Fibroblast of pulmonary artery (primary cell): ENCODE results near the gene PHTF2.

Source experiments
- DNase-seq: peaks from one replicate; pipeline ENCODE4 v3.0.0-alpha.2; 2010; ENCODE audit warnings: low read depth
- H3K4me3 ChIP-seq: replicated peaks from 2 replicates; pipeline ENCODE4 v1.5.1; 2011; ENCODE audit warnings: low read depth, mild to moderate bottlenecking, control low read depth, low read length, moderate library complexity
- TF ChIP-seq, protein P1 (sequence below): IDR thresholded peaks from 2 replicates; pipeline ENCODE4 v1.5.1; 2011; ENCODE audit warnings: mild to moderate bottlenecking, control low read depth, low read length, inconsistent platforms; ENCODE audit errors: missing control alignments

Gene PHTF2

DNA sequence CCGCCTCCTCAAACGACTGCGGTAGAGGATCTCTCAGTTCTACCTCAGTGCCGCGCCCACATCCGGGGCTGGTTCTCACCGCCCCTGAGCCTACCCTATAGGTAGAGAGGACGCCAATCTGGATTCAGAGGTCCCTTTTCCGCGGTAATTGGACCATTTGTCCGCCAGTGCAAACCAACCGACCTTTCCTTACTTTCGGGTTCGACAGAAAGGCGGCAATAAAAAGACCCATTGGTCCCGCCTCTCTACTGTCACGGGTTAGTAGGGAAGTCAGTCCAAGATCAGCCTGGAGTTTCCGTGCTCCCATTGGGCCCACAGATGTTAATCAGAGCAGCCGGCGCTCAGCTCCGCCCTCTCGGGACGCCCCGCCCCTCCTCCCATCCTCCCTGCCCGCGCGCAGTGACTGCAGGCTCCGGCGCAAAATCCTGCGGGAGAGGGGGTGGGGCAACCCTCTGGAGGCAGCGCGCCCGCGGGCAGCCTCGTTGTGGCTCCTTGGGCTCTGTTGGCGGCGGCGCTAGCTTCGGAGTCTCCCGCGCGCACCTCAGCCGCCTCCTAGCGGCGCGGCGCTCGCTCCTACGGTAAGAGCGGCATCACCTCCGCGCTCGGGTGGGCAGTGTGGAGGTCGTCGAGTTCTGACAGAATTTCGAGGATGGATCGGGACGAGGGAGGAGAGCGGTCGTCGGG is at the start of gene PHTF2, which contains the start of gene TMEM60:
TSS of gene PHTF2 (plus strand) at position 380 of the 684 bp plus-strand sequence.
TSS of gene TMEM60 (minus strand) at position 41 of the 684 bp plus-strand sequence. CDS start 4,061 bp downstream, outside the sequence.
- peak; percentile 100 for DNase-seq
- peak within 1 kb of the TSS; percentile 99 for H3K4me3 ChIP-seq
- TF ChIP-seq, protein P1, sequence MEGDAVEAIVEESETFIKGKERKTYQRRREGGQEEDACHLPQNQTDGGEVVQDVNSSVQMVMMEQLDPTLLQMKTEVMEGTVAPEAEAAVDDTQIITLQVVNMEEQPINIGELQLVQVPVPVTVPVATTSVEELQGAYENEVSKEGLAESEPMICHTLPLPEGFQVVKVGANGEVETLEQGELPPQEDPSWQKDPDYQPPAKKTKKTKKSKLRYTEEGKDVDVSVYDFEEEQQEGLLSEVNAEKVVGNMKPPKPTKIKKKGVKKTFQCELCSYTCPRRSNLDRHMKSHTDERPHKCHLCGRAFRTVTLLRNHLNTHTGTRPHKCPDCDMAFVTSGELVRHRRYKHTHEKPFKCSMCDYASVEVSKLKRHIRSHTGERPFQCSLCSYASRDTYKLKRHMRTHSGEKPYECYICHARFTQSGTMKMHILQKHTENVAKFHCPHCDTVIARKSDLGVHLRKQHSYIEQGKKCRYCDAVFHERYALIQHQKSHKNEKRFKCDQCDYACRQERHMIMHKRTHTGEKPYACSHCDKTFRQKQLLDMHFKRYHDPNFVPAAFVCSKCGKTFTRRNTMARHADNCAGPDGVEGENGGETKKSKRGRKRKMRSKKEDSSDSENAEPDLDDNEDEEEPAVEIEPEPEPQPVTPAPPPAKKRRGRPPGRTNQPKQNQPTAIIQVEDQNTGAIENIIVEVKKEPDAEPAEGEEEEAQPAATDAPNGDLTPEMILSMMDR: peak; percentile 41

DNA sequence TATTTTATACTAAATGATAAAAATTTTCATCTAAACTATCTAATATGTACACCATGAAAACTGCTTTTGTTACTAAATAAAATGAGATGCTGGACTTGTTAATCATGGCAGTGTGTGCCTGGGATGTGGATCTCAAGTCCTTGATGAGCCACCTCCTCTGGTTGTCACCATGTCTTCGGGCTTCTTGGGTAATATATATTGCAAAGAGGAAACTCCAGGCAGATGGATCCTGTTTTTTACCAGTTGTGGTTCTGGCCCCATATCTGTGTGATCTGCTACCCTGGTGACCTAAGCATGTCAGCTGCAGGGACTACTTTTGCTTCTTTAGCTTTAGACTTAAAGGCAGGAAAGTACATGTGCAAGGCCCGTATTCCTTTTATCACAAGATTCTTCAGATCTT is 46.6 kb upstream of the PHTF2 start:
- DNase-seq: no peak
- TF ChIP-seq, protein P1: no peak
- H3K4me3 ChIP-seq: no peak overlapping the region

DNA sequence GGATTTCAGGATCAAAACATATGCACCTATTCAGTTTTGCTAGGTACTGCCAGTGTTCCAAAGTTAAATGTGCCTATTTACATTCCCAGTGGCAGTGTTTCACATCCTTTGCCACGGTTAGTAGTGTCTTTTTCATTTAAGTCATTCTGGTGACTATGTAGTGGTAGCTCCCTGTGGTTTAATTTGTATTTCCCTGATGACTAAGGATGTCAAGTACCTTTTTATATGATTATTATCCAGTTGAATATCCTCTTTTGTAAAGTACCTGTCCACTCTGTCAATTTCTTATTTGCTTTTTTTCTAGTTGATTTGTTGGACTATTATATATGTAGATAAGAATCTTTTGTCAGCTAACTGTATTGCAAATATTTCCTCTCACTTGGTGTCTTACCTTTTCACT is 45.4 kb upstream of the PHTF2 start:
- H3K4me3 ChIP-seq: no peak overlapping the region
- TF ChIP-seq, protein P1: no peak

DNA sequence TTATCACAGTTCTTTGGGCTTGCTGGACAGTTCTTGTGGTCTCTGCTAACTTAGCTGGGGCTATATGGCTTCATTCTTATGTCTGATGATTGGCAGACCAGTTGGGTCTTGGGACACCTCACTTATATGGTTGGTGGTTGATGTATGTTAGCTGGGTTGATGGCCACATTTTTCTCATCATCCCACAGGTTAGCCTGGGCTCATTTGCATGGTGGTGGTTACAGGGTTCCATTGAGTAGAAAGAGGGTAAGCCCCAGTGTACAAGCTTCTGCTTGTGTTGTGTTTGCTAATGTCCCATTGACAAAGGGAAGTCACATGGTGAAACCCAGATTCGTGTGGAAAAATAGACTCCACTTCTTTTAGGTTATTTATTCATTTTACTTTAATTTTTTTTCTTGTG is 41.0 kb upstream of the PHTF2 start:
- TF ChIP-seq, protein P1: no peak
- H3K4me3 ChIP-seq: no peak overlapping the region
- DNase-seq: no peak

More for the DNA sequence above, 45.4 kb upstream of the PHTF2 start:
- no peak for DNase-seq

DNA sequence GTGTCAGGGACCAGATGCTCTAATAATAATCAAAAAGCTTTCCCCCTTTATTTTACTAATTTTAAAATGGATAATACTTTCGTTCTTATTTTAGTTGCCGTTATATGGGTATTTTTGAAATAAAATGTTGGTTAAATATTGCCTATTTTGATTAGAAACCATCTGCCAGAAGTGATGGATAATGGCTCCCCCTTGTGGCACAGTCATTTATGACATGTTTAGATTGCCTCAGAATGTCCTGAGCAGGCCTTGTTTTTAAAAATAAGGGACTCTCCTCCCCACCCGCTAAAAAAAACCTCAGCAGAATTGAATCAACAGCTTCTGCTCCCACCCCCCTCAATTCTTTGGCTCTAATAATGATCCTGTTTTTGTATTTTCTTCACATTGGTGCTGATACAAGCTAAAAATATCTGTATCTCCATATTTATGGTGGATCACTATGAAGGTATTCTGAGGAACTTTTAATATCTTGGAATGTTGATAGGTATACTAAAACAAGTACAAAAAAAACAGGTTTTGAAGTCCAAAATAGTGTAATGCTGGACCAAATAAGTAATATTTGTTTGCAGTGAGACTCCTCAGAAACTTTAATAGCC is 39.2 kb upstream of the PHTF2 start:
- TF ChIP-seq, protein P1: peak; percentile 68
- H3K4me3 ChIP-seq: no peak overlapping the region
- peak; percentile 87 for DNase-seq

DNA sequence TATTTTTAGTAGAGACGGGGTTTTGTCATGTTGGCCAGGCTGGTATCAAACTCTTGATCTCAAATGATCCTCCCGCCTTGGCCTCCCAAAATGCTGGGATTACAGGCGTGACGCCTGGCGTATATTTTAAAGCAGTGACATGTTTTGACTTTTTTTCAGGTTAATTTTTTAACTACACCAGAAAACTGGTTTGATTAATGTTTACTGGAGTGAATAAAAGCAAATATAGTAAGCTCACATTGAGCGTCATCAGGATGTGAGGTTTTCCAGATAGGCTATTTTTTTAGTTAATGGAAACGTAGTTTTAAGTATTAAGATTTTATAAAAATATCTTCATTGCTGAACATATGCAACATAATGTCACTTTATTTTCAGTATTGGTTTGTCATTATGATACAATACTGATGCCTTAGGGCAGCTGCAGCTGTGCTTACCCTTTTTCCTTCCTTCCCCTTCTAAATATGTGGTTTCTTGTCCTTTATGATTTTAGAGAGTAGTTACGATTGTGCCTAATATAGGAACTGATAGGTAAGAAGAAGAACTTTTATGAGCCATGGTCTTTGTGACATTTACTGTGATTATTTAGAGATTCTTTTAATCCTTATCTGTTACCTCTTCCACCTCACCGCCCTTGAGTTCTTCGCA is 37.6 kb upstream of the PHTF2 start:
- DNase-seq: no peak
- no peak overlapping the region for H3K4me3 ChIP-seq

More for the DNA sequence above, 37.6 kb upstream of the PHTF2 start:
- TF ChIP-seq, protein P1: no peak
